SK-N-SH treated with all-trans-retinoic acid at 6 μM for 48 hours (cell line): ENCODE results near the gene TMOD3.

Source experiments
- BACH2 ChIP-seq: fragments of 250-450 bp; sonication (Bioruptor Pico); IDR thresholded peaks from 2 replicates; pipeline ENCODE4 v1.9.0; 2021; ENCODE audit warnings: mild to moderate bottlenecking, borderline replicate concordance
- CSRNP3 ChIP-seq: fragments of 250-450 bp; sonication (Bioruptor Pico); IDR thresholded peaks from 2 replicates; pipeline ENCODE4 v1.5.1; 2021; ENCODE audit warnings: mild to moderate bottlenecking, moderate library complexity
- OSR1 ChIP-seq: fragments of 250-450 bp; sonication (Bioruptor Pico); IDR thresholded peaks from 2 replicates; pipeline ENCODE4 v1.8.0; 2022; ENCODE audit warnings: moderate library complexity, mild to moderate bottlenecking, inconsistent platforms
- PATZ1 ChIP-seq: fragments of 250-450 bp; sonication (Bioruptor Pico); IDR thresholded peaks from 2 replicates; pipeline ENCODE4 v1.8.0; 2020; ENCODE audit warnings: mild to moderate bottlenecking, moderate library complexity, borderline replicate concordance
- POU6F1 ChIP-seq: fragments of 250-450 bp; sonication (Bioruptor Pico); IDR thresholded peaks from 2 replicates; pipeline ENCODE4 v1.8.0; 2021; ENCODE audit warnings: low read depth, mild to moderate bottlenecking, moderate library complexity, borderline replicate concordance
- RARB ChIP-seq: fragments of 250-450 bp; sonication (Bioruptor Pico); IDR thresholded peaks from 2 replicates; pipeline ENCODE4 v1.8.0; 2021; ENCODE audit warnings: mild to moderate bottlenecking, moderate library complexity
- TOX ChIP-seq: fragments of 250-450 bp; sonication (Bioruptor Pico); IDR thresholded peaks from 2 replicates; pipeline ENCODE4 v1.8.0; 2021; ENCODE audit warnings: mild to moderate bottlenecking, moderate library complexity, borderline replicate concordance
- ZC3H10 ChIP-seq: fragments of 250-450 bp; sonication (Bioruptor Pico); IDR thresholded peaks from 2 replicates; pipeline ENCODE4 v1.5.1; 2021; ENCODE audit warnings: mild to moderate bottlenecking, moderate library complexity
- ZFP30 ChIP-seq: fragments of 450-650 bp; formaldehyde crosslinking; IDR thresholded peaks from 2 replicates; pipeline ENCODE4 v1.5.0; 2022; ENCODE audit warnings: mild to moderate bottlenecking, moderate library complexity
- ZNF70 ChIP-seq: fragments of 450-650 bp; formaldehyde crosslinking; IDR thresholded peaks from 2 replicates; pipeline ENCODE4 v1.5.0; 2020; ENCODE audit warnings: mild to moderate bottlenecking, moderate library complexity

GRCh38 chr15:51830276-51830806, 888 bp downstream of the TMOD3 start:
- TF ChIP-seq PATZ1 = no peak
- TF ChIP-seq OSR1 (CRISPR knock-in tag) = no peak
- no peak for TF ChIP-seq POU6F1 (CRISPR knock-in tag)
- TF ChIP-seq TOX (CRISPR knock-in tag) = no peak
- no peak for TF ChIP-seq RARB
- TF ChIP-seq ZC3H10 (CRISPR knock-in tag) = no peak
- TF ChIP-seq ZFP30 (CRISPR knock-in tag) = no peak
- TF ChIP-seq ZNF70 (CRISPR knock-in tag) = no peak
- no peak for TF ChIP-seq CSRNP3
- TF ChIP-seq BACH2 (CRISPR knock-in tag) = no peak
